NT2/D1 (cell line): ENCODE measurements around the gene SBK3.

ENCODE experiments used
- SUZ12 ChIP-seq: IDR thresholded peaks from 2 replicates; pipeline ENCODE4 v1.6.1; 2011; ENCODE audit not compliant: insufficient read length, insufficient read depth; ENCODE audit errors: extremely low read depth
- YY1 ChIP-seq: IDR thresholded peaks from 2 replicates; pipeline ENCODE4 v1.6.1; 2011; ENCODE audit not compliant: insufficient read length, insufficient read depth

- TF ChIP-seq YY1 (no peak), SUZ12 (no peak)
These were observed 8.2 kb downstream of the SBK3 start, which contains the start of gene SBK2 for GRCh38 chr19:55536951-55537740.
